Hepatocyte (in vitro differentiated cells): Measurements from ENCODE around the gene TSGA10IP.

Experiments used
- EZH2 ChIP-seq: fragments of 200-600 bp; sonication (generic); IDR thresholded peaks from 2 replicates; pipeline ENCODE4 v1.6.1; 2016; ENCODE audit warnings: antibody characterized with exemption, mild to moderate bottlenecking, borderline replicate concordance
- EZH2phosphoT487 ChIP-seq: fragments of 200-600 bp; sonication (generic); IDR thresholded peaks from one replicate; pipeline ENCODE4 v1.6.1; 2018; ENCODE audit warnings: antibody characterized with exemption, mild to moderate bottlenecking, low read depth, moderate library complexity; ENCODE audit not compliant: unreplicated experiment, severe bottlenecking
- TF ChIP-seq, protein P1 (sequence below): fragments of 200-600 bp; sonication (generic); IDR thresholded peaks from 2 replicates; pipeline ENCODE4 v1.5.1; 2016; ENCODE audit warnings: antibody characterized with exemption, mild to moderate bottlenecking; ENCODE audit not compliant: poor library complexity

- TF ChIP-seq, protein P1, sequence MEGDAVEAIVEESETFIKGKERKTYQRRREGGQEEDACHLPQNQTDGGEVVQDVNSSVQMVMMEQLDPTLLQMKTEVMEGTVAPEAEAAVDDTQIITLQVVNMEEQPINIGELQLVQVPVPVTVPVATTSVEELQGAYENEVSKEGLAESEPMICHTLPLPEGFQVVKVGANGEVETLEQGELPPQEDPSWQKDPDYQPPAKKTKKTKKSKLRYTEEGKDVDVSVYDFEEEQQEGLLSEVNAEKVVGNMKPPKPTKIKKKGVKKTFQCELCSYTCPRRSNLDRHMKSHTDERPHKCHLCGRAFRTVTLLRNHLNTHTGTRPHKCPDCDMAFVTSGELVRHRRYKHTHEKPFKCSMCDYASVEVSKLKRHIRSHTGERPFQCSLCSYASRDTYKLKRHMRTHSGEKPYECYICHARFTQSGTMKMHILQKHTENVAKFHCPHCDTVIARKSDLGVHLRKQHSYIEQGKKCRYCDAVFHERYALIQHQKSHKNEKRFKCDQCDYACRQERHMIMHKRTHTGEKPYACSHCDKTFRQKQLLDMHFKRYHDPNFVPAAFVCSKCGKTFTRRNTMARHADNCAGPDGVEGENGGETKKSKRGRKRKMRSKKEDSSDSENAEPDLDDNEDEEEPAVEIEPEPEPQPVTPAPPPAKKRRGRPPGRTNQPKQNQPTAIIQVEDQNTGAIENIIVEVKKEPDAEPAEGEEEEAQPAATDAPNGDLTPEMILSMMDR = no peak
- TF ChIP-seq EZH2phosphoT487 = no peak
- TF ChIP-seq EZH2 = no peak
Measured at GRCh38 chr11:65918211-65919140, 26.8 kb upstream of the TSGA10IP start, which contains the start of gene C11orf68.
